Activated CD4-positive, alpha-beta T cell treated with anti-CD3 and anti-CD28 coated beads, Interleukin-2, Interleukin-6, amounts not matched to agents 100 ng/mL and 50 ng/mL, durations not matched to agents 16 hours and 8 hours (primary cell): ENCODE data around the gene PPID.
"Not testable (repeated sequence)": the region's sequence is repeated elsewhere in the genome, so short reads cannot be mapped to it uniquely, and the experiment has no call there.

Experiments
- DNase-seq: peaks from one replicate; pipeline ENCODE4 v3.0.0-alpha.2; 2020

The PPID gene

DNA sequence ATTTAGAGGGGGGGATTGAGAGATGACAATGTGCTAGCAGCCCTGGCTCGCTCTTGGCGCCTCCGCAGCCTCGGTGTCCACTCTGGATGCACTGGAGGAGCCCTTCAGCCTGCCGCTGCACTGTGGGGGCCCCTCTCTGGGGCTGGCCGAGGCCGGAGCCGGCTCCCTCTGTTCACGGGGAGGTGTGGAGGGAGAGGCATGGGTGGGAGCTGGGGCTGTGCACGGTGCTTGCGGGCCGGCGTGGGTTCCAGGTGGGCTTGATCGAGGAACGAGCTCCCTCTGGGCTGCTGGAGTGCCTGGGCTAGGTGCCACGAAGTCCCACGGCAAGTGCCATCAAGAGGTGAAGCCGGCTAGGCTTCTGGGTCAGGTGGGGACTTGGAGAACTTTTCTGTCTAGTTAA, 58.4 kb downstream of the PPID start:
- no peak for DNase-seq

DNA sequence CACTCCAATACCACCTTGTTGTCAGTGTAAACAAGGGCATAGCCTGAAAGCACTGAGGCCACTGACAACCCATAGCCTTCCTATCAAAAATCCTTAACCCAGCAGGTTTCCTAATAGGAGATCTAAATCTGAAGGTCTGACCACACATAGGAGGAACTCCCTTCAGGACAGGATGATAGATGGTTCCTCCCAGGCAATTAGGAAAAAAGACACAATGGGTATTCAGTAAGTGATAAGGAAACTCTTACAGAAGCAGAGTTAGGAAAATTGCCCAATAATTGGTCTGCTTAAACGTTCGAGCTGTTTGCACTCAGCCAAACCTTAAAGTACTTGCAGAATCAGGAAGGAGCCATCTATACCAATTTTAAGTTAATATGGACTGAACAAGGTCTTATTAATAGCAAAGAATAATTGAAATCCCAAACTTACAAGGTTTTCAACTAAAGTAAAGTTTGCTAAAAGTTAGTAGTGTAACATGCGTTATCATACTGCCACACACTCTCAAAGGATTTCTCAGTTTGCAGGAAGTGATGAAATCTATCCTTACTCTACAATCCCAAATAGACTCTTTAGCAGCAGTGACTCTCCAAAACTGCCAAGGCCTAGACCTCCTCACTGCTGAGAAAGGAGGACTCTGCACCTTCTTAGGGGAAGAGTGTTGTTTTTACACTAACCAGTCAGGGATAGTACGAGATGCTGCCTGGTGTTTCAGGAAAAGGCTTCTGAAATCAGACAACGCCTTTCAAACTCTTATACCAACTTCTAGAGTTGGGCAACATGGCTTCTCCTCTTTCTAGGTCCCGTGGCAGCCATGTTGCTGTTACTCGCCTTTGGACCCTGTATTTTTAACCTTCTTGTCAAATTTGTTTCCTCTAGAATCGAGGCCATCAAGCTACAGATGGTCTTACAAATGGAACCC, 59.2 kb downstream of the PPID start:
- DNase-seq, result not testable (repeated sequence)

GRCh38 chr4:158663255-158663654, 59.9 kb downstream of the PPID start:
- not testable (repeated sequence) for DNase-seq
